Measurements from ENCODE around the gene ZC3H12D.

DNA sequence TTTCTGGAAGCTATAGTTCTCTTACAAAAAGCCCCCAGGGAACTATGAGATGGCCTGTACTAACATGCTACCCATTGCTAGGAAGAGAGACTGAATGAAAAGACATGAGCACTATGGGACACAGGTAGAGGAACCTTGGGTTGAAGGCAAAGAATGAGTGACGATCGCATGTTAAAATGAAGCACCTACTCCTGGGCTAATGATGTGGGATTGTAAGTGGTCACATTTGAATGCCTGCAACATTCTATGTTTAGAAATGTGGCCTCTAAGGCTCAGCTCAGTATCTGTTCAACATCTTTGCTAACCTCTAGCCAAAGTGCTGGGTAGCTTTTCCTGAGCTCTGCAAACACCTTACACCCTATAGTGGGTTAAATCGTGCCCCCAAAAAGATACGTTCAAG lies 5.2 kb upstream of the ZC3H12D start:
- no peak for TF ChIP-seq EZH2phosphoT487 (IDR thresholded peaks at IDR 0.05; ENCODE audit: low read length)
- TF ChIP-seq, protein P1, sequence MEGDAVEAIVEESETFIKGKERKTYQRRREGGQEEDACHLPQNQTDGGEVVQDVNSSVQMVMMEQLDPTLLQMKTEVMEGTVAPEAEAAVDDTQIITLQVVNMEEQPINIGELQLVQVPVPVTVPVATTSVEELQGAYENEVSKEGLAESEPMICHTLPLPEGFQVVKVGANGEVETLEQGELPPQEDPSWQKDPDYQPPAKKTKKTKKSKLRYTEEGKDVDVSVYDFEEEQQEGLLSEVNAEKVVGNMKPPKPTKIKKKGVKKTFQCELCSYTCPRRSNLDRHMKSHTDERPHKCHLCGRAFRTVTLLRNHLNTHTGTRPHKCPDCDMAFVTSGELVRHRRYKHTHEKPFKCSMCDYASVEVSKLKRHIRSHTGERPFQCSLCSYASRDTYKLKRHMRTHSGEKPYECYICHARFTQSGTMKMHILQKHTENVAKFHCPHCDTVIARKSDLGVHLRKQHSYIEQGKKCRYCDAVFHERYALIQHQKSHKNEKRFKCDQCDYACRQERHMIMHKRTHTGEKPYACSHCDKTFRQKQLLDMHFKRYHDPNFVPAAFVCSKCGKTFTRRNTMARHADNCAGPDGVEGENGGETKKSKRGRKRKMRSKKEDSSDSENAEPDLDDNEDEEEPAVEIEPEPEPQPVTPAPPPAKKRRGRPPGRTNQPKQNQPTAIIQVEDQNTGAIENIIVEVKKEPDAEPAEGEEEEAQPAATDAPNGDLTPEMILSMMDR (IDR thresholded peaks at IDR 0.05; ENCODE audit: low read length): no peak

All from MM.1S (cell line).